Stimulated activated naive CD8-positive, alpha-beta T cell treated with anti-CD3 and anti-CD28 coated beads, Interleukin-15, Interleukin-2, amounts not matched to agents 100 U/mL and 50 U/mL, for 24 hours (primary cell): ENCODE measurements around the gene CAMTA2.

Source experiments
- ATAC-seq: fragments of 150-1000 bp; cut with Tn5 transposase; one replicate; pipeline ENCODE4 v1.10.0; 2021
- DNase-seq: peaks from one replicate; pipeline ENCODE4 v3.0.0; 2021

The CAMTA2 gene

GRCh38 chr17:4948166-4948930, 39.1 kb downstream of the CAMTA2 start, which contains the start of gene PFN1:
TSS of gene PFN1 (minus strand) at chr17:4948530. CDS start at chr17:4948394, 136 bp downstream.
- ATAC-seq (peak; percentile 19), DNase-seq (peak; percentile 94)

- peak; percentile 79 for DNase-seq
- ATAC-seq, result peak; percentile 10
Measured at GRCh38 chr17:4947411-4948165, 39.9 kb downstream of the CAMTA2 start.

- ATAC-seq (no peak), DNase-seq (no peak)
Measured at GRCh38 chr17:4947010-4947410, 40.5 kb downstream of the CAMTA2 start.

GRCh38 chr17:4946312-4946976, 41.0 kb downstream of the CAMTA2 start:
- DNase-seq (no peak), ATAC-seq (no peak)

GRCh38 chr17:4945944-4946280, 41.6 kb downstream of the CAMTA2 start:
- no peak for ATAC-seq
- DNase-seq, result no peak

GRCh38 chr17:4945176-4945943, 42.1 kb downstream of the CAMTA2 start:
- DNase-seq (peak; percentile 90), ATAC-seq (peak; percentile 49)

- no peak for ATAC-seq
- peak; percentile 51 for DNase-seq
Measured at GRCh38 chr17:4944554-4945175, 42.8 kb downstream of the CAMTA2 start.

GRCh38 chr17:4944163-4944553, 43.3 kb downstream of the CAMTA2 start:
- ATAC-seq, result peak; percentile 8

GRCh38 chr17:4942760-4943508, 44.5 kb downstream of the CAMTA2 start:
- DNase-seq (no peak), ATAC-seq (no peak)

More at GRCh38 chr17:4944163-4944553, 43.3 kb downstream of the CAMTA2 start:
- peak; percentile 61 for DNase-seq

- DNase-seq, result no peak
- no peak for ATAC-seq
Measured at GRCh38 chr17:4941319-4941610, 46.2 kb downstream of the CAMTA2 start.

- DNase-seq (peak; percentile 68), ATAC-seq (peak; percentile 2)
Measured at GRCh38 chr17:4940555-4941318, 46.7 kb downstream of the CAMTA2 start.

- ATAC-seq, result peak; percentile 86
- peak; percentile 94 for DNase-seq
Measured at GRCh38 chr17:4939796-4940554, 47.5 kb downstream of the CAMTA2 start, which contains the start of the genes RNF167 and SLC25A11. TSS of gene RNF167 (plus strand) at chr17:4940268. CDS start at chr17:4940910, 642 bp downstream. TSS of gene SLC25A11 (minus strand) at chr17:4940046. CDS start at chr17:4939910, 136 bp downstream.

- DNase-seq (no peak), ATAC-seq (no peak)
Measured at GRCh38 chr17:4939546-4939795, 48.0 kb downstream of the CAMTA2 start.

- ATAC-seq (no peak), DNase-seq (no peak)
Measured at GRCh38 chr17:4938688-4939545, 48.6 kb downstream of the CAMTA2 start.

GRCh38 chr17:4938069-4938491, 49.4 kb downstream of the CAMTA2 start:
- ATAC-seq, result no peak
- no peak for DNase-seq

- DNase-seq, result no peak
- ATAC-seq, result no peak
Measured at GRCh38 chr17:4937553-4937952, 49.9 kb downstream of the CAMTA2 start.

- no peak for DNase-seq
- ATAC-seq, result no peak
Measured at GRCh38 chr17:4936436-4936835, 51.0 kb downstream of the CAMTA2 start.

- no peak for ATAC-seq
- DNase-seq, result no peak
Measured at GRCh38 chr17:4935650-4936049, 51.8 kb downstream of the CAMTA2 start.
